Natural killer cell (primary cell): ENCODE measurements around the gene PRR7. TPM values are rescaled to one million over a fixed set of nuclear protein-coding genes. Genes with fewer than 3 reads are reported as not detected.

ENCODE experiments used
- ATAC-seq, 3 donors: fragments of 150-1000 bp in 2 of 3; fragments of 200-7000 bp in 1 of 3; cut with Tn5 transposase; 1 replicate in 1 of 3; 2 replicates in 2 of 3; pipeline ENCODE4 v1.10.0; 2021; ENCODE audit warnings: mild to moderate bottlenecking in 2 of 3, moderate library complexity in 2 of 3
- DNase-seq, 2 donors: peaks; one replicate each; pipeline versions ENCODE4 v3.0.0 to v3.0.0-alpha.2; 2013 to 2021; ENCODE audit warnings: mixed read lengths in 1 of 2
- H3K27ac ChIP-seq: one replicate; pipeline ENCODE4 v1.5.1; 2013; ENCODE audit warnings: mild to moderate bottlenecking, low read length
- H3K27me3 ChIP-seq: one replicate; pipeline ENCODE4 v1.6.1; 2013; ENCODE audit warnings: low read length; ENCODE audit not compliant: control insufficient read depth, insufficient read depth
- H3K36me3 ChIP-seq: one replicate; pipeline ENCODE4 v1.6.1; 2013; ENCODE audit warnings: low read length; ENCODE audit not compliant: control insufficient read depth, insufficient read depth
- H3K4me1 ChIP-seq: one replicate; pipeline ENCODE4 v1.6.1; 2013; ENCODE audit warnings: low read length; ENCODE audit not compliant: control insufficient read depth, insufficient read depth
- H3K4me3 ChIP-seq: one replicate; pipeline ENCODE4 v1.5.1; 2013; ENCODE audit warnings: low read length
- H3K9me3 ChIP-seq: one replicate; pipeline ENCODE4 v1.6.1; 2013; ENCODE audit warnings: low read length; ENCODE audit not compliant: control insufficient read depth, insufficient read depth
- H3K27ac Mint-ChIP-seq, 2 donors: one replicate each; pipeline ENCODE4 v1.8.0; 2022; ENCODE audit warnings: mild to moderate bottlenecking in 2 of 2, mixed read lengths in 2 of 2, moderate library complexity in 1 of 2
- H3K27me3 Mint-ChIP-seq, 2 donors: one replicate each; pipeline ENCODE4 v1.8.0; 2022; ENCODE audit warnings: low read depth in 2 of 2, mixed read lengths in 2 of 2
- H3K36me3 Mint-ChIP-seq: one replicate; pipeline ENCODE4 v1.8.0; 2022; ENCODE audit warnings: mixed read lengths
- H3K4me1 Mint-ChIP-seq, 2 donors: one replicate each; pipeline ENCODE4 v1.8.0; 2022; ENCODE audit warnings: mixed read lengths in 2 of 2
- H3K4me3 Mint-ChIP-seq: one replicate; pipeline ENCODE4 v1.8.0; 2022; ENCODE audit warnings: mild to moderate bottlenecking, moderate library complexity, mixed read lengths
- H3K9me3 Mint-ChIP-seq, 2 donors: one replicate each; pipeline ENCODE4 v1.8.0; 2022; ENCODE audit warnings: mixed read lengths in 2 of 2
- CTCF ChIP-seq: fragments of 200-600 bp; IDR thresholded peaks from one replicate; pipeline ENCODE4 v1.8.0; 2022; ENCODE audit warnings: antibody characterized with exemption
- WGBS: methylation state at CpG from one replicate; pipeline ENCODE4 v1.1.7; 2013; ENCODE audit warnings: missing lambda C conversion rate; ENCODE audit not compliant: insufficient coverage; 5-methylcytosine and 5-hydroxymethylcytosine counted together
- intact Hi-C: fragments of 100-400 bp; cut with micrococcal nuclease; formaldehyde crosslinking; loops from one replicate; pipeline ENCODE4 v1.14.2; 2022
- total RNA-seq, 4 donors: library from RNA; stranded (reverse); fragments of 120-200 nt in 1 of 4; gene quantifications; one replicate each; pipeline versions ENCODE4 v1.2.3 to v1.2.4, GENCODE V29; 2013 to 2022

PRR7 gene
- total RNA-seq, 3 donors from 2014 or later (not counting 1 experiment from before 2014, with no cell fraction given) = 21.6 to 27.9 (median 23.3) TPM

GRCh38 chr5:177427919-177428573 is 18.6 kb upstream of the PRR7 start:
- Mint-ChIP-seq H3K4me1 (peaks cover 71 to 81% of the 10 kb centered on the region in 2 donors), H3K4me3 (peak overlapping the region; percentile 90), H3K36me3 (no peaks in the 10 kb centered on the region), H3K9me3 (no peaks in the 10 kb centered on the region), H3K27me3 (no peaks in the 10 kb centered on the region), H3K27ac (peak overlapping the region; percentile 94 to 99)
- no peak for TF ChIP-seq CTCF
- 12% methylated on average over 11 of the region's 11 CpGs for WGBS
- DNase-seq (peak; percentile 39 to 48), ATAC-seq (no peak)
- peak overlapping the region; percentile 93 for H3K27ac ChIP-seq
- H3K9me3 ChIP-seq = no peaks in the 10 kb centered on the region
- H3K27me3 ChIP-seq = no peaks in the 10 kb centered on the region
- intact Hi-C loops = loop anchor here (2.0 kb wide), 1 partner anchor 77 kb away; the partner anchor contains the start of gene LMAN2
- peaks cover 73% of the 10 kb centered on the region for H3K4me1 ChIP-seq
- peaks cover 29% of the 10 kb centered on the region for H3K36me3 ChIP-seq
- peak overlapping the region; percentile 71 for H3K4me3 ChIP-seq

- peak overlapping the region; percentile 90 for H3K4me3 Mint-ChIP-seq
- H3K27ac Mint-ChIP-seq = peak overlapping the region; percentile 94 to 99
- intact Hi-C loops = loop anchor here (1.0 kb wide), 1 partner anchor 18 kb away; the partner anchor contains the start of gene PRR7
- H3K4me1 ChIP-seq = peaks cover 80% of the 10 kb centered on the region
- no peaks in the 10 kb centered on the region for H3K9me3 Mint-ChIP-seq
- no peak for ATAC-seq
- peaks cover 36% of the 10 kb centered on the region for H3K36me3 ChIP-seq
- no peaks in the 10 kb centered on the region for H3K9me3 ChIP-seq
- H3K4me3 ChIP-seq = peak overlapping the region; percentile 71
- WGBS = 39% methylated on average over 9 of the region's 10 CpGs
- peaks cover 71 to 85% of the 10 kb centered on the region in 2 donors for H3K4me1 Mint-ChIP-seq
- DNase-seq = peak in 1 of 2 donors; percentile 33
- peak overlapping the region; percentile 93 for H3K27ac ChIP-seq
- no peaks in the 10 kb centered on the region for H3K36me3 Mint-ChIP-seq
- no peaks in the 10 kb centered on the region for H3K27me3 ChIP-seq
- no peak for TF ChIP-seq CTCF
- no peaks in the 10 kb centered on the region for H3K27me3 Mint-ChIP-seq
Measured at GRCh38 chr5:177428574-177429217, 17.9 kb upstream of the PRR7 start.

- H3K36me3 Mint-ChIP-seq = no peaks in the 10 kb centered on the region
Measured at GRCh38 chr5:177429248-177430040, 17.2 kb upstream of the PRR7 start.

More at GRCh38 chr5:177429248-177430040, 17.2 kb upstream of the PRR7 start:
- TF ChIP-seq CTCF = no peak
- H3K27ac ChIP-seq = peak overlapping the region; percentile 93
- WGBS = 13% methylated on average over 6 of the region's 6 CpGs
- H3K4me1 Mint-ChIP-seq = peaks cover 68 to 87% of the 10 kb centered on the region in 2 donors
- no peaks in the 10 kb centered on the region for H3K9me3 Mint-ChIP-seq
- ATAC-seq (peak; percentile 31 to 51 (median 39)), DNase-seq (peak; percentile 73 to 92)
- peaks cover 43% of the 10 kb centered on the region for H3K36me3 ChIP-seq
- no peaks in the 10 kb centered on the region for H3K27me3 ChIP-seq
- H3K27ac Mint-ChIP-seq = peak overlapping the region; percentile 94 to 99
- no peaks in the 10 kb centered on the region for H3K27me3 Mint-ChIP-seq
- intact Hi-C loops = loop anchor here (1.0 kb wide), 1 partner anchor 17 kb away; the partner anchor contains the start of gene PRR7
- H3K4me3 Mint-ChIP-seq = peak overlapping the region; percentile 90
- H3K4me1 ChIP-seq = peaks cover 87% of the 10 kb centered on the region
- peak overlapping the region; percentile 71 for H3K4me3 ChIP-seq
- H3K9me3 ChIP-seq = no peaks in the 10 kb centered on the region
